GM19438 (cell line): Measurements from ENCODE around the gene CTBP2.

Experiments used
- ATAC-seq: cut with Tn5 transposase; IDR thresholded peaks from one replicate; pipeline ENCODE4 v1.9.1; 2021; ENCODE audit warnings: low read depth; ENCODE audit not compliant: unreplicated experiment

CTBP2 gene

DNA sequence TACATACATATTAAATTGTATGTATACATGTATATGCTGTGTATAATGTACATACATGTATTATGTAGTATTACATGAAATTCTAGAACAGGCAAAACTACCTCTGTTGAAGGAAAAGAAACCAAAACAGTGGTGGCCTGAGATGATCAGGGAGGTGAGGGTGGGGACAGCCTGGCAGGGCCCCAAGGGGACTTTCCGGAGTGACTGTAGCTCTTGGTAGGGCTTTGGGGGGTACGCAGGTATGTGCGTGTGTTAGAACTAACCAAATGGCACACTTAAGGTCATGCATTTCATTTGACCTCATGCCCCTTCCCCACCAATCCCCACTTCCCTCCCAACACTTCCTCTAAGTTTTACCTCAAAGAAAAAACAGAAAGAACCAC is 31.3 kb downstream of the CTBP2 start:
- no peak for ATAC-seq

DNA sequence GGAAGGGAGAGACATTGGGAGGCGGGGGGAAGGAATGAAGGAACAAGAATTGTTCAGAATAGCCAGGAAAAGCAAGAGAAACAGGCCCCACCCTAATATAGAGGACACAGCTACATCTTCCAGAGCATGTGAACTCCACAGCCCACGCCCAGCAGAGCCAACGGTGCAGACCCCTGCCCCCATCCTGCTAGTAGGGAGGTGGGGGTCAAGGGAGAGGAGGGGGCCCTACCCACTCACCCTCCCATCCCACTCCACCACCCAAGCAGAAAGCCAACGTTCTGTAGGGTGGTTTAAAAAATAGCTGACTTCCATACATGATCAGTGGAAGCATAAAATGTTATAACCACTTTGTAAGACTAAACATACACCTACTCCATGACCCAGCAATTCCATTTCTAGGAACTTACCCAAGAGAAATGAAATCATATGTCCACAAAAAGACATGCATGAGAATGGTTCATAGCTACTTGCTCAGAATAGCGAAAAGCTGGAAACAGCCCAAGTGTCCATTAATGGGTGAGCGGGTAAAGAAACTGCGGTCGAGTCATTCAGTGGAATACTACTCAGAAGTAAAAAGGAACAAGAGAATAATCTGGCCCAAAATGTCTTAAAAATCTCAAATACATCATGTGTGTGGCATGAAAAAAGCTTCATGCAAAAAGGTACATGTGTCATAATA is 31.8 kb downstream of the CTBP2 start:
- no peak for ATAC-seq

DNA sequence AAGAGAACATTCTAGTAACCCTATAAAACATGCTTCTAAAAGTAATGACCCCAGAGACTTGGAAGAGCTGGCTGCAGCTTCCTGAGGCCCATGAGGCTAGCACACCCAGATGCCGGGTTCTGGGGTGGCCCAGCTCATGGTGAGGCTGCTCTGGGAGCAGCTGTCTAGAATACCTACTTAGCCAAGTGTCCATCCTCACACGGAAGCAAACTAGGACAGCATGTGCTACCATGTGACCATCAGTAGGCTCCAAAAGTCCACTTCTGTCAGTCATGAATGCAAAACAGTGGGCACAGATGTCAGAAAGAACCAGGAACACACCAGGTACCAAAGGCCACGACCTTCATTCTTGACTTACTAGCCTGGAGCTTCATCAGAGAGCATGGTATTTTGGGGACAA is 32.4 kb downstream of the CTBP2 start:
- no peak for ATAC-seq

DNA sequence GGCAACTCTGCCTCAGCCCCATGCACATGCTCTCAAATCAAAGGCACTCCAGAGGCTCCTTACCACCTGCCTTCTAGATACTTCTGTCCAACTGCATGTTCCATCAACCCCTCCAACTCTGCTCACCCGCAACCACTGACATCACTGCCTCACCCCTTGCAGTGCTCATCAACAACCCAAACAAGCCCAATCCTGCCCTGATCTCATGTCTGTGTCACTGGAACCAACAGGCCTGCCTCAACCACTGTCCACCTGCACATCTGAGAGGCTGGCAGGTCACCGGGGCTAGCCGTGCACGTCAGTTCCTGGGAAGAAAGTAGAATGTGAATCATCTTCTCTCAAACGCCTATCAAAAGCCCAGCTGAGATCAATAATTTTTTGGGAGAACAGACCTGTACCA is 33.3 kb downstream of the CTBP2 start:
- no peak for ATAC-seq

DNA sequence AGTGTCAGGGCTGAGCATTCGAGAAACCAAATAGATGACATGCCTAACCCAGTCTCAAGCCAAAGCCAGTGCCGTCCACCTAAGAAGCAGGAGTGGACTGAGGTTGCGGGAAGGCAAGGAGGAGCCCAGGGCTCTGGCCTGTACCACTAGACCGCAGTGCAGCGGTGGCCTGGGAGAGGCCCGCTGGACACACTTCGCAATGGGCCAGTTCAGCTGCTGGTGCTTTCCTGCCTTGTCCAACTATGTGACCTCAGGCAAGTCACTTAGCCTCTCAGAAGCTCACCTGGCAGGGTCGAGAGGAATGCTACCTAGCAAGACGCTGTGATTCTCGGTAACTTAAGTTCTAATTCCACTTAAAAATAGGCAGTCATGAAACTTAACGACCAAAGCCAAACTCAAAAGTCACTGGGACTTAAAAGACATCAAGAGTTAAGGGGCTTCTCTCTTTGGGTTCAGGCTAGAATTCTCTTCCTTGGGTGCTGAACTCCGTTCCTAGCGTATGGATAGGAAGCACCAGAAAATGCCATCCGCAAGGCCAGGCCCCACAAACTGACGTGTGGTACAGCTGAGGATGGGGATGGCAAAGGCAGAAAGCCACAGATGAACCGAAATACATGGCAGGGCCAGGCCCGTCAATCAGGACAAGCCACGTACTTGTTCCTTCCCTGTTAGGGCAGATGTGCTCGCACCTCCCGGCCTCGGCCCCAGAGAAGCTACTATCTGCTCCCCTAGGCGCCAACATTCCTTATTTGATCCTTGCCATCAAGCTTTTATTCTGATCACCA is 34.2 kb downstream of the CTBP2 start:
- ATAC-seq: no peak

DNA sequence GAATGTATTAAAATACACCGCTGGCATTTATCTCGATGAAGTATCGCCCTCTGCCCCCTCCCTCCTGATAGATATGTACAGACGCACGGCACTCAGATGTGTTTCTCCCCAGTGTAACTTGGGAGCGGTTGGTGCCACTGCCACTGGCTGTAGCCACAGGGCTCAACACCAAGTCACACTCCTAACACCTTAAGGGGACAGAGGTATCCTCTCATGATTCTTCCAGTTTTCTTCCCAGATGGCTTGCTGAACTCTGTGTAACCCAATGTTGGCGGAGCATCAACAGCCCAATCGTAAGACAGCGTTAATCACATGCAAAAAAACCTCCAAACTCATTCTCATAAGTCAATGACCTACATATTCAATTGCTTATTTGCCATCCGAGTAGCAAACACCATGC is 35.5 kb downstream of the CTBP2 start:
- ATAC-seq: no peak

DNA sequence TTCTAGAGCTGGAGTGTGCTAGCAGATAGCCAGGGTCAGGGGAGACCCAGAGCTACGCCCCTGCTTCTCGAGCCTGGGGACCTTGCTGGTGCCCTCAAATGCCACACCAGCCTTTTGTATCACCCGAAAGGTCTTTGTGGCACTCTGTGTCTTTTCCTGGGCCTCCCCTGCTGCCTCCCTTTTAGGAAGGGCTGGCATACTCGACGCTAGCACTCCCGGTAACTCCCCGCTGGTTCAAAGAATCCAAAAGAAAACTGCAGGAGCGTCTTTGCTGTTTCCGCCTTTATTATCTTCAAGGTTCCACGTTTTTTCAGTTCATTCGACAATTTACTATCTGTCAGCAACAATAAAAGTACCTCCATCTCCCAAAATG is 36.3 kb downstream of the CTBP2 start:
- no peak for ATAC-seq

DNA sequence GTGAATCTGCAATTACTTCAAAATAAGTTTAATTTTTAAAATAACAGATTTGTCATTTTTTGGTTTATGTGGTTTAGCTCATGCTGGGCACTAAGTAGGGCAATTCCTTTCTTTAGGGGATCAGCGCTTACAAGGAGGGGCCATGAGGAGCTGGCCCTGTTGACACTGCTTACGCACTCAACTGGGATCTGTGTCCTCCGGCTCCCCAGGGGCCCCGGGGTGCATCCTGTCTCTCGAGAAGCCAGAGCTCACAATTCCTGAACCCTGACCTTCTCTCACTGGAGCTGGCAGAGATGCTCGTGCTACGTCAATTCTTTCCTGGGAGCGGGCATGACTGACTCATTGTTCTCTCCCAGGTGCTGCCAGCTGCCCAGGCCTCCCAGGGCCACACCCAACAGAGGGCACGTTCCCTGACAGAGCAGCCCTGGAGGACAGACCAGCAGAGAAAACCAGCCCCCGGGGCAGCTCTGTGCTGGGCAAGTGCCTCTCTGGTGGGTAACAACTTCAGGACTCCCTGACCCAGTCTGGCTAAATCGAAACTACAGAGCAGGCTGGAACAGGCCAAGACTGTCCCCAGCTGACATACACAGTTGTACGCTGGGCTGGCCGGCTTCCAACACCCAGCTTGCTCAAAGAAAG is 36.8 kb downstream of the CTBP2 start:
- no peak for ATAC-seq

DNA sequence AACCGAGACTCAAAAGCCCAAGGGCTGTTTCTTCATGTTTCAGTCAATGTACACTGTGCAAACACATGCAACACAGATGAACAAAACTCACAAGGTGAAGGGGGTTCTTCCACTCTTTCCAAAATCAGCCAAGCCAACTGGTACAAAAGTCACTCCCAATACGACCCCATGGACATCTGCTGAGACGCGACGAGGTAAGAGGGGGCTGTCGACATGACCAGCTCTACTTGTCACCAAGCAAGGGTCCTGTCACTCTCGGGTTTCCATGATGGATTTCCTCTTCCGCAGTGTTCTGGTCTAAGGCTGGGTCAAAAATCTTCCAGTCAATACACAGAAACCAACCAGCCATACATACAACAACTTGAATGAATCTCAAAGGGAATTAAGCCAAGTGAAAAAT is 37.8 kb downstream of the CTBP2 start:
- no peak for ATAC-seq

DNA sequence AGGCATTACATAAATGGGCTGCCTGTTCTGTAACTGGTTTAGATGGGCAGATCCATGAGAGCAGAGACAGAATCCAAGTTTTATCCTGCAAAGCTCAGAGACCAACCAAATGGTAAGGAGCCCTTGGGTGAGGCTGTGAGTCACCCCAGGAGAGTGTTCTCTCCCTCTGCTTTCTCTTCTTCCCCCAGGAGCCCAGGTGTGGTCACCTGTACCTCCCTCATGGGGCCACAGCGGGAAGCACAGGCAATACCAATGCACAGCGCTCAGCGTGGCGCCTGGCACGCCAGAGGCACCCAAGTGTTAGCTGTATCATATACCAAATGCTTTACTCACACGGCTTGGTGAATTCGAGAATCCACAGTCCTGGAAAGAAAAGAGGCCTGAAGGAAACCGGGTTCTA is 39.4 kb downstream of the CTBP2 start:
- no peak for ATAC-seq

DNA sequence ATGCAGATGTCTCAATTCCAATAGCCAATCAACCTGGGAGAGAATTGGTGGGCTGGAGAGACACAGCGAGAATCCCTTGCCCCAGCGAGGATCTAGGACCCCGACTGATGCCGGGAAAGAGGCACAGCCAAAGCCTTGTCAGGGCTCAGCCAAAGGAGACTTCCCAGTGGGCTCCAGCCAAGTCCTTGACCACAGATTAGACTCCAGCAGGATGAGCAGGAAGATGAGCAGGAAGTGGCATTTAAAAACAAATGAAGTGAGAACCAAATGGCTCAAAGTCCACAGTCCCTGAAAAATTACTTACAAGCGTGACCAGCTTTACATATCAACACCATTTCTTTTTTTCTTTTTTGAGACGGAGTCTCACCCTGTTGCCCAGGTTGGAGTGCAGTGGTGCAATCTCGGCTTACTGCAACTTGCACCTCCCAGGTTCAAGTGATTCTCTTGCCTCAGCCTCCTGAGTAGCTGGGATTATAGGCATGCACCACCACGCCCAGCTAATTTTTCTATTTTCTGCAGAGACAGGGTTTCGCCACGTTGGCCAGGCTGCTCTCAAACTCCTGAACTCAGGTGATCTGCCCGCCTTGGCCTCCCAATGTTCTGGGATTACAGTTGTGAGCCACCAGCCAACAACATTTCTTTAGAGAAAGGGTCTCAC is 40.2 kb downstream of the CTBP2 start:
- no peak for ATAC-seq

DNA sequence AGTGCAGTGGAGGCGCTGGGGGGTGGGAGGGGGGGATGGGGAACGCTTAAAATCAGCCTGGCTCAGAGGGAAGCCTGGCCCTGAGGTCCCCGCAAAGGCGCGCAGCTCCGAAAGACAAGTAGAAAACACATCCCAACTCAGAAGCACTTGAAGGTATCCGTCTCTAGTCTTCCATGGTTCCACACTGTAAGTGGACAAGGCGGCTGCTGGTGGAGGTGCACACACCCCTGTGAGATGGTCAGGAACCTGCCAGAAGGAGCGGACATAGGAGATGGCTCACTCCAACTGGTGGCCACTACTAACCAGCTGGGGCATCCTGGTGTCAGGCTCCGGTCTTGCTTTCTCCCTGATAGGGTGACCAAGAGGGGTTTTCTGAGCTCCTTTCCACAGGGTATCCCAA is 41.7 kb downstream of the CTBP2 start:
- ATAC-seq: no peak

DNA sequence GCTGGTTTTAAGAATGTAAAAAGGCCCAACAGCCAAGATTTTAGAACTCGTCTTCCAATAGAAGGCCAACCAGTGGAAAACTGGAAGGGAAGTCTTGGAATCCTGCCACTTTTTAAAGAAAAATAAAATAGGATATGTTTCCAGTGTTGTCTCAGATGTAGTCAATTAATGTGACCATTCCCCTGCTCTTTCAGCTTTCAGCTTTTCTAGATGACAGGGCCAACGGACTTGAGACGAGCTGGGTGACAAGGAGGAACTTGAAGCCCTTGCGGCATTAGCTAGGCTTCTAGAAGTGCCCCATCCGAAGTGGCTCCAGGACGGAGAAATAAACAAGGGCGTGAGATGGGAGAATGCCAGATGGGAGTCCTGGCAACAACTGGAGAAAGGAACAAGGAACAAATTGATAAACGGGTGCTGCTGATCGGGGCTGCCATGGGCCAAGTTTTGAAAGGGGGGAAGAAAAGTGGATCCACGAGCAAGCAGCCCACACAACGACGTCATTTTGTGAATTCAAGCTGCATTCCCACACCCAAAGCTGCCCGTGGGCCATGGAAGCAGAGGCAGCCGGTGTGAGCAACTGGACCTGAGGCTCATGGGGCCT is 42.3 kb downstream of the CTBP2 start:
- ATAC-seq: no peak

DNA sequence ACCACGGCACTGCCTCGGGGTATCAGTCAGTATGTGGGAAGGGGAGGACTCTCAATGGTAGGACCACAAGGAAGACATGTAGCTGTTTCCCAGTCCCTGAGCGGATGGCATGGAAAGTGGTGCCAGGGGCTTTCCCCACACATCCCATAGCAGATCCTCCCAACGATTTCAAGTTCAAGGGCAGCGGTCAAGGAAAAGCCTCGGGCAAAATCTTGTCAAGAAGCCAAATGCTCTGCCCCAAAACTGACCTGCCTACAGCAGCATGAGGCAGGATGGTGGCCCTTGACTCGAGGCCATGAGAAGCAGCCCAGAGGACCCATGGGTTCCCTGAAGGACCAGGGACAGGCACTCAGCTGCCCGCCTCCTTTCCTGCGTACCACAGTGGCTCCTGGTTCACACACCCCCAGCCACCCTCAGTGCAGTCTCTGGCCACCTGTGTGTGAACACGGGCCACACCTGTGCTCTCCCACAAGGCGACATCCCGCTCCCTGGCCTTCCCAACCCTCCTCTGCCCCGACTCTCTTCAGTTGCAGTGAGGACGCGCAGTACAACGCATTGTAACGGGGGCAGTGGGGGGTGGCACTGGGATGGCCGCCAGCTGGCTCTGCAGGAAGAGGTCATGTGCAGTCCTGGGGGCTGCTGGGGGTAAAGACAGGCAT is 43.6 kb downstream of the CTBP2 start:
- no peak for ATAC-seq

DNA sequence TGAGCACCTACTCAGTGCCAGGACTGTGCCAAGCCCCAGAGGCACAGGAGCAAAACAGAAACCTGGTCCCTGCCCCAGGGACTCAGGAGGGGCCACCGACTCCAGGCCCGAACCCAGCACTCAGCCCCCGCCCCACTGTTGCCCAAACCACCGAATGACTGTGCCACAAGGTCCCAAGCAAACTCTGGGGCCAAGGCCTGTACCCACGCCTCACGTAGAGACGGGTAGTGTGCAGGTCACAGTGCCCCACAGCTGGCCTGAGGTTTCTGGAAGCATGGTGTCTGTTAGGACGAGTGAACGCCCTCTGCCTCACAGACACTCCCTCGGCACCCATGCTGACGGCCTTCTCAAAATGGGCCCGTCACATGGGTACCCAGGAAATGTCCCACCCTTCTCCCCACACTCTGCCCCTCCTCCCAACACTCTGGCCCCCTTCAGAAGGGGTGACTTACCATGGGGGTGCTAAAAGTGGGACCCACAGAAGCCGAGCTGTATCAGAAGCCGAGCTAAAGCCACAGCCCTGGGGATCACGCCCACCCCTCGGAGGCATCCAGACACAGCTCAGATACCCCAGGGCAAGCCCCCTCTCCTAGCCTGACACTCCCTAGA is 44.2 kb downstream of the CTBP2 start:
- no peak for ATAC-seq

DNA sequence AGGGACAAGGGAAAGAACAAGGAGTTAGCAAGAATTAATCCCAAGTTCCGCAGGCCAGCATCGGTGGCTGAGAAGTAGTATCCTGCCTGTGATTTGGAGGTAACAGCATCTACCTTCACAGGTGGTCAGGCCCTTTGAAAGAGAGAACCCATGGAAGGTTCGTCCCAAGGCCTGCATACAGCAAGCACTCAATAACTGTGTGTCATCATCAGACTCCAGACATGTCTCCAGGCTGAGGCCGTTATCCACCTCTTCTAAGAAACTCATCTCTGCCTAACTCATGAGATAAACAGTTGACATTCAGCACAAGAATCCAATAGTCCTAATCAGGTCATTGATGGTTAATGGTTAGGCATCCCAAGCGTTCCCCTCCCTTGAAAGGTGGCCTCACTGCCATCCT is 45.0 kb downstream of the CTBP2 start:
- ATAC-seq: no peak

DNA sequence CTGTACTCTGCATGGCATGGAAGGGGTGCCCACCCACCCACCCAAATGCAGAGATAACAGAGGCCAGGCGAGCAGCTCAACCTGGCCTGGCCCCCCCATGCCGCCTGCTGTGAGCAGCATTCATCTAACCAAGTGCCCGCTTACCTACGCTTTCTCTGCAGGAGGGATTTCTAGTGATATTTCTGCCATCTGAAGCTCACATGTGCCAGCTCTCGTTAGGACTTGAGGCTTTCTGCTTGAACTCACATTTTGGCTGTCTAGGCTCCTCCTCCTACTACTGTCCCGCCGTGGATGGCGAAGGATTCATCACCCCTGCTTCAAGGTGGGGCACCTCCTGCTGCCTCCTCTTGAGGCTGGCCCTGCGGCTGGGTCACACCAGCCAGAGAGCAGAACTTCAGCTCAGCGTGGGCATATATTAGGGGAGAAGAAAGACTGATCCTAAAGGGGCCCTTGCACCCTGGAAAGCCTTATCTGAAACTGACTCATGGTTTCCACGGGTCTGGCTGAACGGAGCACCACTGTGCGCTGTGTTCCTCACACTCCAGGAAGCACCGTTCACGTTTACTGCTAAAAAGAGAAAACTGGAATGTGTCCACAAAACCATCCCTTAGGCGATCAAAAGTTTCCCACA is 45.5 kb downstream of the CTBP2 start:
- ATAC-seq: no peak

DNA sequence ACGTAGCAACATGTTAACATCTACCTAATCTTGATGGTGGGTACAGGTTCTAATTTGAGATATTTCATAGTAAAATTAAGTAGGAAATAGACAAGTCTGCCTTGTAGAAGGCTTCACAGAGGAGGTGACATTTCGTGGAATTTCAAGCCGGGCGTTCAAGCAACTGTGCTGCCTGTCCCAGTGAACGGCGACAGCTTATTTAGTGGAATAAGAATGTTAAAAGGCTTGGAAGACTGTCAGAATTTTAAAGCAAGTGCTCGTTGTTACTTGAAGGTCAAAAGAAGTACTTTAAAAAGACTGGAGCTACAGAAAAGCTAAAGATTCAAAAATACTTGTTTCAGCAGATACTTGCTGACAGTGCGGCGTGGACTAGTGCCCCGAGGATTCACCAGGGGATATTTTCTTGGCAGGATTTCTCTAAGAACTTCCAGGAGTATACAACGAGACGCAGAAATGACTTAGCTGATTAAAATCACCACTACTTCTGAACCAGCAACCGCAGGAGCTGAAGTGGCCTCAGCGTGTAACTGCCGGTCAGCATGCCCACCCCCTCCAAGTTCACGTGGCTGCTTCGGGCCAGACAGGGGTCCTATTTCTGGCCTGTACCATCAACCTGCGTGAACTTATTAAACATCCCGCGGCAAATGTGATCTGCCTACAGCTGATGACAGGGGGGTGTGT is 46.5 kb downstream of the CTBP2 start:
- ATAC-seq: no peak
